ENCODE measurements around the gene ARHGAP26.

DNA sequence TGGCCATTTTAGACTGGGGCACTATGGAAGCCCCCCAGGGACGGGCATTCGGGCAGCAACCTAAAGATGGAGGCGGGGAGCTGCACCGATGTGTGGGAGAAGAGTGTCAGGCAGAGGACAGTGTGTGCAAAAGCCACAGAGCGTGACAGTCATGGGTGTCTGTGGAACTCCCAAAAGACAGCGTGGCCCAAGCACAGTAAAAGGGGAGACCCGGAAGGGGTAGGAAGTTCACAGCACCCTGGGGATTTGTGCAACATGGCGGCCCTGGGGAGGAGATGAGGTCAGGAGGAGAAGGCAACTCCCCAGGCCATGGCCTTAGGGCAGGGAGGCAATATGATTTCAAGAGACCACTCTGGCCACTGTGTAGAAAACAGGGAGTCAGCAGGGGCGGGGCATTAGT is 45.4 kb upstream of the ARHGAP26 start:
- TF ChIP-seq, protein P1, sequence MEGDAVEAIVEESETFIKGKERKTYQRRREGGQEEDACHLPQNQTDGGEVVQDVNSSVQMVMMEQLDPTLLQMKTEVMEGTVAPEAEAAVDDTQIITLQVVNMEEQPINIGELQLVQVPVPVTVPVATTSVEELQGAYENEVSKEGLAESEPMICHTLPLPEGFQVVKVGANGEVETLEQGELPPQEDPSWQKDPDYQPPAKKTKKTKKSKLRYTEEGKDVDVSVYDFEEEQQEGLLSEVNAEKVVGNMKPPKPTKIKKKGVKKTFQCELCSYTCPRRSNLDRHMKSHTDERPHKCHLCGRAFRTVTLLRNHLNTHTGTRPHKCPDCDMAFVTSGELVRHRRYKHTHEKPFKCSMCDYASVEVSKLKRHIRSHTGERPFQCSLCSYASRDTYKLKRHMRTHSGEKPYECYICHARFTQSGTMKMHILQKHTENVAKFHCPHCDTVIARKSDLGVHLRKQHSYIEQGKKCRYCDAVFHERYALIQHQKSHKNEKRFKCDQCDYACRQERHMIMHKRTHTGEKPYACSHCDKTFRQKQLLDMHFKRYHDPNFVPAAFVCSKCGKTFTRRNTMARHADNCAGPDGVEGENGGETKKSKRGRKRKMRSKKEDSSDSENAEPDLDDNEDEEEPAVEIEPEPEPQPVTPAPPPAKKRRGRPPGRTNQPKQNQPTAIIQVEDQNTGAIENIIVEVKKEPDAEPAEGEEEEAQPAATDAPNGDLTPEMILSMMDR (IDR thresholded peaks at IDR 0.05) = no peak
- TF ChIP-seq POLR2A (IDR thresholded peaks at IDR 0.05) = no peak

All from lower leg skin (tissue), 3 donors.